ENCODE data around the gene MIEF2.

MIEF2 gene

DNA sequence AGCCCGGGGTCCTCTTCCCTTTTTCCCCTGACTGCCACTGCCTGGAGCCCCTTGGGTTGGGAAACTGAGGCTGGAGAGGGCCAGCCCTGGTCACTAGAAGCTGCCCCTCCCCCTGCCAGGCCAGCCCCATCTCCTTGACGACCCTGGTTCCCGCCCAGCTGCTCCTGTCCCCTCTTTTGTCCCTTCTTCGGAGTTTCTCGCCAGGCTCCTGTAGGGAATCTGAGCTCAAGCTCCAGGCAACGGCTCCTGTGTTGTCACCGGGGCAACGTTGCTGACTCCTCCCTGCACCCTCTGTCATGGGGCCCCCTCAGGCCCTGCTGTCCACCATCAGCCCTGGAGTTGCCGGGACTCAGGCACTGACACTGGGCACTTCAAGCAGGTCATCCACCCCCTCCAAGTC, 29.3 kb upstream of the MIEF2 start:
- H3K27ac ChIP-seq, result no peak overlapping the region
- no peak overlapping the region for H3K4me3 ChIP-seq (ENCODE audit: low read depth, low read length)
- H3K27me3 ChIP-seq (ENCODE audit: insufficient read depth, low read depth, severe bottlenecking), result no peaks in the 10 kb centered on the region
- peaks cover 35% of the 10 kb centered on the region for H3K36me3 ChIP-seq
- no peak for DNase-seq
- TF ChIP-seq, protein P1, sequence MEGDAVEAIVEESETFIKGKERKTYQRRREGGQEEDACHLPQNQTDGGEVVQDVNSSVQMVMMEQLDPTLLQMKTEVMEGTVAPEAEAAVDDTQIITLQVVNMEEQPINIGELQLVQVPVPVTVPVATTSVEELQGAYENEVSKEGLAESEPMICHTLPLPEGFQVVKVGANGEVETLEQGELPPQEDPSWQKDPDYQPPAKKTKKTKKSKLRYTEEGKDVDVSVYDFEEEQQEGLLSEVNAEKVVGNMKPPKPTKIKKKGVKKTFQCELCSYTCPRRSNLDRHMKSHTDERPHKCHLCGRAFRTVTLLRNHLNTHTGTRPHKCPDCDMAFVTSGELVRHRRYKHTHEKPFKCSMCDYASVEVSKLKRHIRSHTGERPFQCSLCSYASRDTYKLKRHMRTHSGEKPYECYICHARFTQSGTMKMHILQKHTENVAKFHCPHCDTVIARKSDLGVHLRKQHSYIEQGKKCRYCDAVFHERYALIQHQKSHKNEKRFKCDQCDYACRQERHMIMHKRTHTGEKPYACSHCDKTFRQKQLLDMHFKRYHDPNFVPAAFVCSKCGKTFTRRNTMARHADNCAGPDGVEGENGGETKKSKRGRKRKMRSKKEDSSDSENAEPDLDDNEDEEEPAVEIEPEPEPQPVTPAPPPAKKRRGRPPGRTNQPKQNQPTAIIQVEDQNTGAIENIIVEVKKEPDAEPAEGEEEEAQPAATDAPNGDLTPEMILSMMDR (IDR thresholded peaks at IDR 0.05; ENCODE audit: low read depth, low read length), result no peak
- no peaks in the 10 kb centered on the region for H3K9me3 ChIP-seq (ENCODE audit: severe bottlenecking)

DNA sequence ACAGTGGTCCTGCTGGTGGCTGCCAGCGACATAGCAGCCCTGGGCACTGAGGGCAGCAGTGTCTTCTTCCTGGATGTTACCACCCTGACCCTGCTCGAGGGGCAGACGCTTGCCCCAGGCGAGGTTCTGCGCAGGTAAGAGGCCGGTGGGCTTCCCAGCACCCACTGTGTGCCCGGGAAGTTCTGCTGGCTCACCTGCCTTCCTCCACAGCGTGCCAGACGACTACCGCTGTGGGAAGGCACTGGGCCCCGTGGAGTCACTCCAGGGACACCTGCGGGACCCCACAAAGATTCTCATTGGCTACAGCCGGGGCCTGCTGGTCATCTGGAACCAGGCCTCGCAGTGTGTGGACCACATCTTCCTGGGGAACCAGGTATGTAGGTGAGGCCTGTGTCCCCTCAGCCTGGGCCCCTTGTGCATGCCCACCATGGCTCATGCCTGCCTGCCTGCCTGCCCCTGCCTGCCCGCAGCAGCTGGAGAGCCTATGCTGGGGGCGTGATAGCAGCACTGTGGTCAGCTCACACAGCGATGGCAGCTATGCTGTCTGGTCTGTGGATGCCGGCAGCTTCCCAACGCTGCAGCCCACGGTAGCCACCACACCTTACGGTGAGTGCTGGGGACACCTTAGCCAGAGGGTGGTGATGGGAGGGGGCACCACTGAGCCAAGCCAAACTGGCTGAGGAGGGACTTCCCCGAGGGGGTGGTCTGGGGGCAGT, 26.5 kb upstream of the MIEF2 start:
- no peak overlapping the region for H3K4me3 ChIP-seq (ENCODE audit: low read depth, low read length)
- no peak overlapping the region for H3K27ac ChIP-seq
- TF ChIP-seq, protein P1 (IDR thresholded peaks at IDR 0.05; ENCODE audit: low read depth, low read length), result no peak
- no peaks in the 10 kb centered on the region for H3K27me3 ChIP-seq (ENCODE audit: insufficient read depth, low read depth, severe bottlenecking)
- no peaks in the 10 kb centered on the region for H3K9me3 ChIP-seq (ENCODE audit: severe bottlenecking)
- DNase-seq, result no peak
- peaks cover 53% of the 10 kb centered on the region for H3K36me3 ChIP-seq

DNA sequence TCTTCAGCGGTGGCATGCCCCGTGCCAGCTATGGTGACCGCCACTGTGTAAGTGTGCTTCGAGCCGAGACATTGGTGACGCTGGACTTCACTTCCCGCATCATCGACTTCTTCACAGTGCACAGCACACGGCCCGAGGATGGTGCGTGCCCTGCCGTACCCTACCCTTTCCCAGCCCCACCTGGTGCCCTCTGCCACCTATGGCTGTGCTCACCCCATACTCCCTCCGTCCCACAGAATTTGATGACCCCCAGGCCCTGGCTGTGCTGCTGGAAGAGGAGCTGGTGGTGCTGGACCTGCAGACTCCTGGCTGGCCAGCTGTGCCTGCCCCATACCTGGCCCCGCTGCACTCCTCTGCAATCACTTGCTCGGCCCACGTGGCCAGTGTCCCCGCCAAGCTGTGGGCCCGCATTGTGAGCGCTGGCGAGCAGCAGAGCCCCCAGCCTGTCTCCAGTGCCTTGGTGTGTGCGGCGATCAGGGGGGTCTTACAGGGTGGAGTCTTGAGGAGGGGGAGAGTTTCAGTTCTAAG, 25.5 kb upstream of the MIEF2 start:
- TF ChIP-seq, protein P1 (IDR thresholded peaks at IDR 0.05; ENCODE audit: low read depth, low read length), result no peak
- no peak for DNase-seq
- Histone ChIP-seq H3K9me3 (ENCODE audit: severe bottlenecking) (no peaks in the 10 kb centered on the region), H3K36me3 (peaks cover 53% of the 10 kb centered on the region), H3K4me3 (ENCODE audit: low read depth, low read length) (no peak overlapping the region), H3K27ac (no peak overlapping the region), H3K27me3 (ENCODE audit: insufficient read depth, low read depth, severe bottlenecking) (no peaks in the 10 kb centered on the region)

DNA sequence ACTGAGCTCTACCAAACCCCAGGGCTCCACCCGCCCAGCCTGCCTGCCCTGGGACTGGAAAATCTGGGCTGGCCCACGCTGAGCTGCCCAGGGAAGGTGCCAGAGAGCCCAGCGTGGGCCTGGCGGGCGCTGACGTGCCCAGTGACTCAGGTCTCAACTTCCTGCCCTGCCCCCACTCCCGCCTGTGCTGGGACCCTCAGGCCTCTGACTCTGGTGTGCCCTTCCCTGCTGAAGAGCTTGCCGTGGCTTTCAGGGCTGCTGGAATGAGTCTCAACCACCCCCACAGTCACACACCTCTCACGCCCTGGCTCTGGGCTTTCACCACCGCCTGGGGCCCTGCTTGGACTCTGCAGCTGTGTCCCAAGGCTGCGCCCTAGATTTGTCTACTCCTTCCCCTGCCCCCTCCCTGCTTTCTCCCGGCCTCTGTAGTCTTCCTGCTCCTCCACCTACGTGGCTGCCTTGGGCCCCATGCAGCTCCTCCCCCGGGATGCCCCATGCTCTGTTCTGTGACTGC, 24.7 kb upstream of the MIEF2 start:
- TF ChIP-seq, protein P1 (IDR thresholded peaks at IDR 0.05; ENCODE audit: low read depth, low read length), result no peak
- DNase-seq, result no peak
- Histone ChIP-seq H3K27me3 (ENCODE audit: insufficient read depth, low read depth, severe bottlenecking) (no peaks in the 10 kb centered on the region), H3K9me3 (ENCODE audit: severe bottlenecking) (no peaks in the 10 kb centered on the region), H3K36me3 (peaks cover 54% of the 10 kb centered on the region), H3K27ac (no peak overlapping the region), H3K4me3 (ENCODE audit: low read depth, low read length) (no peak overlapping the region)

DNA sequence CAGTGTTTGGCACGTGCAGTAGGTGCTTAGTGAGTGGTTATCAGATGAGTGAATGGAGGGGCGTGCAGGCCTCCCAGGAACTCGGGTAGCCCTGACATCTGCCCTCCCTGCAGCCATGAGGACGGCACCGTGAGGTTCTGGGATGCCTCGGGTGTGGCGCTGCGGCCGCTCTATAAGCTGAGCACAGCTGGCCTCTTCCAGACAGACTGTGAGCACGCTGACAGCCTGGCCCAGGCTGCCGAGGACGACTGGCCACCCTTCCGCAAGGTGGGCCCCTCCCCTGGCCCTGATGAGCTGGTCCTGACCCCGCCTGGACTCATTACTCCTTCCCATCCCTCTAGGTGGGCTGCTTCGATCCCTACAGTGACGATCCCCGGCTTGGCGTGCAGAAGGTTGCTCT, 24.0 kb upstream of the MIEF2 start:
- TF ChIP-seq, protein P1 (IDR thresholded peaks at IDR 0.05; ENCODE audit: low read depth, low read length), result no peak
- H3K27me3 ChIP-seq (ENCODE audit: insufficient read depth, low read depth, severe bottlenecking), result no peaks in the 10 kb centered on the region
- H3K4me3 ChIP-seq (ENCODE audit: low read depth, low read length), result no peak overlapping the region
- DNase-seq, result no peak
- H3K9me3 ChIP-seq (ENCODE audit: severe bottlenecking), result no peaks in the 10 kb centered on the region
- H3K27ac ChIP-seq, result no peak overlapping the region
- peaks cover 61% of the 10 kb centered on the region for H3K36me3 ChIP-seq

All from WERI-Rb-1 (cell line).